ENCODE results near the gene TDRD12.

- TF ChIP-seq, protein P1, sequence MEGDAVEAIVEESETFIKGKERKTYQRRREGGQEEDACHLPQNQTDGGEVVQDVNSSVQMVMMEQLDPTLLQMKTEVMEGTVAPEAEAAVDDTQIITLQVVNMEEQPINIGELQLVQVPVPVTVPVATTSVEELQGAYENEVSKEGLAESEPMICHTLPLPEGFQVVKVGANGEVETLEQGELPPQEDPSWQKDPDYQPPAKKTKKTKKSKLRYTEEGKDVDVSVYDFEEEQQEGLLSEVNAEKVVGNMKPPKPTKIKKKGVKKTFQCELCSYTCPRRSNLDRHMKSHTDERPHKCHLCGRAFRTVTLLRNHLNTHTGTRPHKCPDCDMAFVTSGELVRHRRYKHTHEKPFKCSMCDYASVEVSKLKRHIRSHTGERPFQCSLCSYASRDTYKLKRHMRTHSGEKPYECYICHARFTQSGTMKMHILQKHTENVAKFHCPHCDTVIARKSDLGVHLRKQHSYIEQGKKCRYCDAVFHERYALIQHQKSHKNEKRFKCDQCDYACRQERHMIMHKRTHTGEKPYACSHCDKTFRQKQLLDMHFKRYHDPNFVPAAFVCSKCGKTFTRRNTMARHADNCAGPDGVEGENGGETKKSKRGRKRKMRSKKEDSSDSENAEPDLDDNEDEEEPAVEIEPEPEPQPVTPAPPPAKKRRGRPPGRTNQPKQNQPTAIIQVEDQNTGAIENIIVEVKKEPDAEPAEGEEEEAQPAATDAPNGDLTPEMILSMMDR (IDR thresholded peaks at IDR 0.05): no peak
- TF ChIP-seq POLR2A (IDR thresholded peaks at IDR 0.05): no peak
- TF ChIP-seq POLR2AphosphoS5 (IDR thresholded peaks at IDR 0.05): no peak
Observed at GRCh38 chr19:32828643-32829344, 109.2 kb downstream of the TDRD12 start.
